Non-pigmented ciliary epithelial cell (primary cell): ENCODE data around the gene CDK5R1.

ENCODE experiments used
- DNase-seq: peaks from one replicate; pipeline ENCODE4 v3.0.0-alpha.2; 2010; ENCODE audit warnings: low read depth

CDK5R1 gene

GRCh38 chr17:32493571-32493970 lies 6.8 kb downstream of the CDK5R1 start:
- DNase-seq = no peak

- no peak for DNase-seq
Observed at GRCh38 chr17:32493976-32494513, 7.3 kb downstream of the CDK5R1 start.

DNA sequence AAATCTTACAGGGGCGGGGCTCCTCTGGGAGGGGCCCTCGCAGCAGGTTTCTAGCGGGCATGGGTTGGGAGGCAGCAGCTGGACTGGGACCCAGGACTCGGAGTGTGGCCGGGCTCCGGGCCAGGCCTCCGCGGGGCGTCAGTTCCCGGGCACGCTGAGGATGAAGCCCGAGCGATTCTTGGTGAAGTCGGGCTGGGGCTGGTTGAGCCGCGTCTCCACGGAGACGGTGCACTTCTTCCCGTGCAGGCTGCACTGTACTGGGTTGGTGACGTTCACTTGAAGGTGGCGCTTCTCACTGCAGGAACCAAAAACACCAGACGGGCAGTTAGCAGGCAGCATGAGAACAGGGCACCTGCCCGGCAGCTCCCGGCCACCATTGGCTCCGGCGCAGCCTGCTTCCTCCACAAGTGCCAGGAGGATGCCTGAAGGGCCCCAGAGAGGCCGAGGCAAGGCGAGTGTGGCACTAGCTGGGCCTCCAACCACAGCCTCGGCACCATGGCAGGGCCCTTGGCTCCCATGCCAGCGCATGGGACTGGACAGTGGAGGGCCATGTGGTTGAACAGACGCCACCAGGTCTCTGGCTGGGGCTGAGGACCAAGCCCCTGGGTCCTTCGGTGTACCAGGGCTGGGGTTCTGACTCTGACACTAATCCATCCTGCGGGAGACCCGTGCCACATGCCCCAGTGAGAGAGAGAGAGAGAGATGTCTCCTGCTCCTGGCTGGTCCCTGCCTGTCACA lies 8.0 kb downstream of the CDK5R1 start:
- no peak for DNase-seq

GRCh38 chr17:32495359-32496231 lies 8.8 kb downstream of the CDK5R1 start:
- no peak for DNase-seq

GRCh38 chr17:32496395-32497073 lies 9.7 kb downstream of the CDK5R1 start:
- DNase-seq = no peak

DNA sequence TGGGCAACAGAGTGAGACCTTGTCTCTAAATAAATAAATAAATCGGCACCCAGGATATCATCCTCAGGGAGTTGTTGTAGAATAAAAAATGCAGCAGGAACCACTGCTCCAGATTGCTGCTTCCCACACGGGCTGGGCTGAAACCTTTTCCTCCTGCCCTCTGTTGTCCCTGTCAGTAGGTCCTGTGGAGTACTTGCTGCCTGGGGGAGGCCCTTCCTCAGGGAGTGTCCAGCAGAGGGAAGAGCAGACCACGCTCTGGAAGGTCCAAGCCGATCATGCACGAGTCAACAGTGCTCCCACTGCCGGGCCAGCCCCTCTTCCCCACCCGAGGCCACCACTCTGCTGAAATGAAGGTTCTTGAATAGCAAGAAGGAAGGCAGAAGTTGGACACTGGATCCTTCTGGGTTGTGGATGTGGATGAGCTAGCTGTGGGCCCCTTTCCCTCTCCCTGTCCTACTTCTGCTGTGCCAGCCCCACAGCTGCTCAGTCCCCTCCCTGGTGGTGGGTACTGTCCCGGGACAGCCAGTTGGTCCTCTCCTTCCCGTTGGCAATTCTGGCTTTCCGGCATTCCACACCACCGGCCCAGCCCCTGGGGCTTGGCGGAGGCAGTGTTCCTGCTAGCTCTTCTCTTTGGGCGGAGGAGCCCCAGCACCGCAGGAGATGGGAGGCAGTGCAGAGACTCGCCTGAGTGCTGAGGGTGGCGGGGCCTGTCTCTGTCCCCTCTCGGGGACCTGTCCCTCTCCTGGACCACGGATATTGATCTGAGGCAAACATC lies 10.8 kb downstream of the CDK5R1 start:
- DNase-seq = no peak

DNA sequence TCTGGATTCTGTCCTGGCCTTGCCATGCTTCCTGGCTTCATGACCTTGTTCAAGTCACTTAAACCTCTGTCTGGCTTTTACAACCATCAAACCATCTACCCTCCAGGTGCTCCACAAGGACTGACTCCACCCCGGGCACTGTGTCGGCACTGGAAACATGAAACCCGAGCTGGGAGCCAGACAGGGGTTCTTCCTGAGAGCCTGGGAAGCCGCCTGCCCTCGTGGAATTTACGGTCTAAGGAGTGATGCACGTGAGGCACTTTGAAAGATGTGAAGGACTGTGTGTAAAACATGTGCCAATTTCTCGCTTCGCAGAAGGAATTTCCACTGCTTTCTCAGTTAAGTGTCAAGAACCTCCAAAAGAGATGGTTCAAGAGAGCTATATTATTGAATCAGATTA lies 11.6 kb downstream of the CDK5R1 start:
- DNase-seq = no peak

DNA sequence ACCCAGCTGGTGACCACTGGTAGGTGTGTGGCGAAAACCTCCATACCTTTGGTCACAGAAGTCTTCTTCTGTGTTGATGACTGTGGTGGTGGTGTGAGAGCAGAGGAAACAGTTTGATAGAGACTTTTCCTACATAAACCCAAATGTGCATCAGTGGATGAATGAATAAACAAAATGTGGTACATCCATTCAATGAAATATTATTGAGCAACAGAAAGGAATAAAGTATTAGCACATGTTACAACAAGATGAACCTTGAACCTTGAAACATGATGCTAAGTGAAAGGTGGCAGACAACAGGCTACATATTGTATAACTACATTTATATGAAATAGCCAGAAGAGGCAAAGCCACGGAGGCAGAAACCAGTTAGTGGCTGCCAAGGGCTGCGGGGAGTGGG lies 15.2 kb downstream of the CDK5R1 start:
- DNase-seq = no peak

DNA sequence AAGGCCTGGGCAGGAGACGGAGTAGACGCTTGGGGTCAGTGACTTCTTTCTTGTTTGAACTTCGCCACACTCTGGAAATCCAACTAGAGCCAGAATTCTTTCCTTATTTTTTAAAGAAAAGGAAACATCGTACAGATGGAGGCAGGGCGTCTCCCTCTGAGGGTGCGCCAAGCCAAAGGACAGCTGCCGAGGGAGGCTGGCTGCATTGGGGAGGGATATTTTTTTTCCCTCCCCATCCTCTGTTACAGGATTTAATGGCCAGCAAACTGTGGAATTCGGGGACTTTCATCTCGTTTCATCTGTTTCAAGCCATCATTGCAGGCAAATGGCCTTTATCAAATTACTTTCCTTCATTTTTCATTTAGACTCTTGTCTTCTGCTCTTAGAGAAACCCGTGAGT lies 15.9 kb downstream of the CDK5R1 start:
- DNase-seq = no peak

DNA sequence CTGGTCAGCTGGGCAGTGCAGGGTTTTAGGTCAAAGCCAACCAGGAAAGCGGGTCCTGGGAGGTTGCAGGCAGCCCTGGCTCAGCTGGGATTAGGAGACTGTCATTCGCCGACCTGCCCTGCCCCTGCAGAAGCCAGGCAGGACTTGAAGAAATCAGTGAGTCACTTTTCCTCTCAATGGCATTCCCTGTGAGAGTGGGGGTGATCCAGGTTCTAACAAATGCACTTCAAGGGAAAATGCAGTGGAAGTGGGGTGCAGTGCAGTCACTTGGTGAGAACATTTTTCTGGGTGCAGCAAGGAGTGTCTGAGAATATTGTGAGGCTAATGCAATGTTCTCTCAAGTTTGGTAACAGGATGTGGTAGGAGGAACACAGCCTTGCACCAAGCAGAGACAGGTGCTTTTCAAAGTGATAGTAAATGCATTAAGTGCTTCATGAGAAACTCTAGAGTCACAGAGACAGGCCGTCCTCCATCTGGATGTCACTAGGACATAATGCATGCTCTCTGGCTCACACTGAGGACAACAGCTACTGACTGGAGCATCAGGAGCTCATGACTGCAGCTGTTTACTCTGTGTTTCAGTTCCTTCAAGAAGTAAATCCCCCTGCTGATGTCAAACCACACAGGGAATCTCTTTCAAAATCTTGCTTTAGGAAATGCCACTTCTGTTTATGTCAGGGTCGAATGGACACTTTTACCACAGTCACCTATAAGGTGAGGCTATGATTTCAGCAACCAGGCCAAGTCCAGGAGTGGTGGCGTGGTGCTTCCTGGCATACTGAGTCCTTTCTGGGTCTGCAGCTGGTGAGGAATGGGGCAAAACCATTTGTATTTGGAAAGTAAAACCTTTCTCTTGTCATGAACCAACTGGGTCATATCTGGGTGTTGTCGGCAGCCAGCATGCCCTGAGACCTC lies 16.7 kb downstream of the CDK5R1 start:
- DNase-seq = no peak

DNA sequence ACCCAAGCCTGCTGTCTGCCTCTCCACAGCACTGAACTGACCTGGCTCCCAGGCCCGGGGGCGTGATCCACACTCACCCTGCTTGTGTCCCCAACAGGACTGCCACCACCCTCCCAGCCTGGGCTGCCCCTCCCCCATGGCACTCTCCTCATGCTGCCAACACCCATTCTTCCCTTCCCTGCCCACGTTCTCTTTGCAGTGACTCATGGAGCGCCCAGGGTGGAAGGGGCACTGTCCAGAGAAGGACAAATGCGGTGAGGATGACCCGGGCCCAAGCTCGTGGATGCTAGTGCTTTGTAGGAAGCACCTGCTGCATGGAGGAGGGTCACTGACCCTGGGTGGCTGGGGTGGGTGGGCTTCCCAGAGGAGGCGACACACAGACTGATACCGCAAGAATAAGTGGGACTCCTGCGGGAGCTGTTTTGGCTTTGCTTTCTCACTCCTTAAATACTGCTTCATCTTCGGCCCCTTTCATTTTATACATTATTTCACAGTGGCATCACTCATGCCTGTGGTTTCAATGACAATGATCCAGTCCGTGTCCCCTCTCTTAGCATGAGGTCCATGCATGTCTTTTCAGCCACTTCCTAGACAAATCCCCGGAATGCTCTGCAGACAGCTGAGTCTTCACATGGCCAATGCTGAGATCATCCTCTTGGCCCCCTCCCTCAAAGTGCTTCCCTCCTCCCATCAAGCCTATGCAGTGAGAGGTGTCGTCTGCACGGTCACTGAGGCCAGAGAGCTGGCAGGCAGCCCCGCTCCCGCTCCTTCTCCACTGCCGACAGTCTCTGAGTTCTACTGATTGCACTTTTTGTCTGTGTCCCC lies 17.6 kb downstream of the CDK5R1 start:
- DNase-seq = no peak

DNA sequence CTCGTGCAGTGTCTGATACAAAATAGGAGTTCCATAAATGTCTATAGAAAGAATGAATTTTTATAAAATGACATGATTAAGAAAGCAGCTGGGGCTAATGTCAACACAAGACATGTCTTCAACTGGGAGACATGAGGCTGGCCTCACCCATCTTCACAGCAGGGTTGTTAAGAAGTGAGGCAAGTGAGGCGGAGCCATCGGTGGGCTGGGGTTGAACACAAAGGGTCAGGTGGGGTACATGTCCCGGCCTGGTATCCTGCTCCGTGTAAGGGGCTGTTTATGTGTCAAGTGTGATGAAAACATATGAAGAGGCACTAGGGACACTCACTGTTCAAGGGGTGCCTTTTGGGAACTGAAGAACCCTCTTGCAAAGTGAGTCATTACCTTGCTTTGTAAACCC lies 22.1 kb downstream of the CDK5R1 start:
- no peak for DNase-seq

DNA sequence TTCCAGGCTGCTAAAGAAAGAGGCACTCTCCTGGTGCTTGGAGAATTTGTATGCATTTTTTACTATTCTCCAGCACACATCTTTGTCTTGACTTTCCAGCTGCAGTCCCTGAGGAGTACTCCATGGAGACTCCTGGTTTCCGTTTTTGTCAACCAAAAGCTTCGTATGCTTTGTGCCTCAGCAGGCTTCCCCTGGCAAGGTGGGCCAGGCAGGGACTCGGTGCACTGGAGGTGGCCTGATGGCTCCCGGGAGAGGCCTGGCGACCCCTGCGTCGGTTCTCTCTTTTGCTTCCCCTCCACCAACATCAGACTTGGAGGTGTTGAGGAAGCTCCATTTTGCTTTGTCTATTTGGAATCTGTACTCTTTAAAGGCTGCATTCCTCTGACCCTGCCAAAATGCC lies 23.7 kb downstream of the CDK5R1 start:
- DNase-seq = no peak

- DNase-seq = no peak
Observed at GRCh38 chr17:32512328-32512727, 25.5 kb downstream of the CDK5R1 start.

- no peak for DNase-seq
Observed at GRCh38 chr17:32513579-32513978, 26.8 kb downstream of the CDK5R1 start.

GRCh38 chr17:32514606-32515005 lies 27.8 kb downstream of the CDK5R1 start:
- DNase-seq = no peak

DNA sequence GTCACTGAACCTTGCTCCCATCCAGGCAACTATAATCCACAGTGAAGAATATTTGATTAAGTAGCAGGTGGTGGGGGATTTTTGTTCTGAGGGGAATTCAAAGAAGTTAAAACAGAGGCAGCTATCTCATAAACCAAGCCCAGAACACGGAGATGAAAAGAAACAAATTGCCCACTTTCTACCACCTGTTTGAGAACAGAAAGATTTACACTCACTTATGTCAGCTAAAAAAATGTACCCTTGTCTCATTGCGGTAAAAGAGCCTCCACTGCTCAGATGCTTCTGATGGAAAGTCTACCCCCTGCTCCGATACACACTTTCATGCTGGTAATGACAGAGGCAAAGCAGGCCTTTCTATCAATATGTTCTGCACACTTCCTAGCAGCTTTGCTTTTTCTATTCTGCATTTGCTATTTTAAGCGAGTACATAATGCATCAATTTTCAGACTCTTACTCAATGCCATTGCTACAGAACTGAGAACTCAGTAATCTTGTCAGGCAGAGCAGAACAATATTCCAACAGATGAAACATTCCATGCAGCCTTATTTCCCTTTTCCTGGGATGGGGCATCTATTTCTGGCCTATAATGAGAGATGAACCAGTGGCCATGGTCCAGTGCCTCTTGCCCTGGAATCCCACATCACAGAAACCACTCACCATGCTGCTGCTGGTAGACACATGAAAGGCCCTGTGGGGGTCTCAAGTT lies 29.0 kb downstream of the CDK5R1 start:
- DNase-seq = no peak

DNA sequence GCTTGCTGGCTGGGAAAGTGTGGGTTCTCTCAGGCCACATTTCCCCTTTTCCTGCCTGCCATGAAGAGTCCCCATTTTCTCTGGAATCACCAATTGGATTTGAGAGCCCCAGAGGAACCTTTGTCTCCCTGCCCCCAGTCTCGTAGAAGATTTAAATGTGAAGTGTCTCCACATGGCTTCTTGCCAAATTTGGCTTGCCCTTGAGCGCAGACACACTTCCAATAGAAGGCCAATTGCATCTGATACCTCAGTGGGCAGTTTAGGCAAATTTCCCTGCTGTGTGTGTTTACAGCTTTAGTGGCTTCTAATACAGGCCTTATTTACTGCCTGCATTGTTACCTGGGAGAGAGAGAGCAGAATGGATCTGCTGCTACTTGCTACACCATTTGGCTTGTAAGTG lies 29.7 kb downstream of the CDK5R1 start:
- no peak for DNase-seq
